ENCODE data around the gene PDXP.
A peak's percentile ranks its signal among the peaks of the same experiment; 100 is the strongest.

The PDXP gene

GRCh38 chr22:37657590-37658132 is 862 bp upstream of the PDXP start:
- no peaks in the 10 kb centered on the region for H3K36me3 ChIP-seq (replicated peaks; ENCODE audit: insufficient read depth, low read length)
- peak overlapping the region; percentile 64 for H3K4me3 ChIP-seq (ENCODE audit: low read length)
- H3K4me1 ChIP-seq (ENCODE audit: low read length) = peaks cover 15% of the 10 kb centered on the region
- TF ChIP-seq EZH2 (optimal IDR thresholded peaks at IDR 0.05; ENCODE audit: low read depth, low read length) = no peak
- no peak for TF ChIP-seq EZH2phosphoT487 (IDR thresholded peaks at IDR 0.05; ENCODE audit: low read length)
- TF ChIP-seq, protein P1, sequence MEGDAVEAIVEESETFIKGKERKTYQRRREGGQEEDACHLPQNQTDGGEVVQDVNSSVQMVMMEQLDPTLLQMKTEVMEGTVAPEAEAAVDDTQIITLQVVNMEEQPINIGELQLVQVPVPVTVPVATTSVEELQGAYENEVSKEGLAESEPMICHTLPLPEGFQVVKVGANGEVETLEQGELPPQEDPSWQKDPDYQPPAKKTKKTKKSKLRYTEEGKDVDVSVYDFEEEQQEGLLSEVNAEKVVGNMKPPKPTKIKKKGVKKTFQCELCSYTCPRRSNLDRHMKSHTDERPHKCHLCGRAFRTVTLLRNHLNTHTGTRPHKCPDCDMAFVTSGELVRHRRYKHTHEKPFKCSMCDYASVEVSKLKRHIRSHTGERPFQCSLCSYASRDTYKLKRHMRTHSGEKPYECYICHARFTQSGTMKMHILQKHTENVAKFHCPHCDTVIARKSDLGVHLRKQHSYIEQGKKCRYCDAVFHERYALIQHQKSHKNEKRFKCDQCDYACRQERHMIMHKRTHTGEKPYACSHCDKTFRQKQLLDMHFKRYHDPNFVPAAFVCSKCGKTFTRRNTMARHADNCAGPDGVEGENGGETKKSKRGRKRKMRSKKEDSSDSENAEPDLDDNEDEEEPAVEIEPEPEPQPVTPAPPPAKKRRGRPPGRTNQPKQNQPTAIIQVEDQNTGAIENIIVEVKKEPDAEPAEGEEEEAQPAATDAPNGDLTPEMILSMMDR (IDR thresholded peaks at IDR 0.05; ENCODE audit: low read length) = no peak
- H3K4me2 ChIP-seq (ENCODE audit: low read depth, low read length) = peak overlapping the region; percentile 78
- 0 out of 2 replicates have a peak, but pooled peaks cover 7% of the 10 kb centered on the region for H3F3A ChIP-seq (ENCODE audit: insufficient read depth, low read length)
- H3K9me2 ChIP-seq (replicated peaks; ENCODE audit: insufficient read depth, low read length) = no peaks in the 10 kb centered on the region
- peak overlapping the region; percentile 39; the same call in 1 of the 2 replicates for H3K9ac ChIP-seq (ENCODE audit: low read length)
- peak overlapping the region; percentile 81 for H2AFZ ChIP-seq (ENCODE audit: low read length)
- H4K20me1 ChIP-seq (ENCODE audit: insufficient read depth, low read length) = peaks cover 5% of the 10 kb centered on the region; the same call in 1 of the 2 replicates
- no peaks in the 10 kb centered on the region for H3K9me3 ChIP-seq (replicated peaks; ENCODE audit: insufficient read depth, low read length)
- H3K79me2 ChIP-seq (ENCODE audit: low read length) = peaks cover 35% of the 10 kb centered on the region
- H3K27ac ChIP-seq (ENCODE audit: low read length) = peak overlapping the region; percentile 19; the same call in 1 of the 2 replicates
- no peaks in the 10 kb centered on the region for H3K27me3 ChIP-seq (replicated peaks; ENCODE audit: insufficient read depth, low read length)
- DNase-seq = no peak

DNA sequence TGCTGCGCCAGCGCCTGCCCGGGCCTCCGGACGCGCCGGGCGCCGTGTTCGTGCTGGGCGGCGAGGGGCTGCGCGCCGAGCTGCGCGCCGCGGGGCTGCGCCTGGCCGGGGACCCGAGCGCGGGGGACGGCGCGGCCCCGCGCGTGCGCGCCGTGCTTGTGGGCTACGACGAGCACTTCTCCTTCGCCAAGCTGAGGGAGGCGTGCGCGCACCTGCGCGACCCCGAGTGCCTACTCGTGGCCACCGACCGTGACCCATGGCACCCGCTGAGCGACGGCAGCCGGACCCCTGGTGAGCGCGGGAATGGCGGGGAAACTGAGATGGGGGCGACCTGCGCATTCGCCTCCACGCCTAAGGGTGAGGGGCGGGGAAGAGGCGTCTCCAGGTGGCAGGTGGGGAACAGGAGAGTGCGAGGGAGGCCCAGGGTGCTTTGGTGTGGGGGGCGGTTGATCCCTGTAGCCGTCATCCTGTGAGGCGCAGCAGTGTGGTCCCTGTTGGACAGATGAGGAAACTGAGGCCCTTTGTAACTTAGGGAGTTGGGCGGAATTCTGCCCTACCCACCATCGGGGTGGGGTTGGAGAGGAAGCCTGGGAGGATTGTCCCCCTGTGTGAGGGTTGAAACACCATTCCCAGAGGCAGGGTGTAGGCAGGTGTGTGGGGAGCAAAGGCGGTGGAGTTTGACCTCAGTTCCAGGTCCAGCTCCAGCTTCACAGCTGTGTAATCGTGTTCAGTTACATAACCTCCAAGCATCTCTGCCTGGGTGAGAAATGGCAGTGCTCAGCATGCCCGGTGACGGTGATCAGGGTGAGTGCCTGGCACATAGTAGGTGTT is 758 bp downstream of the PDXP start:
- H3K4me1 ChIP-seq (ENCODE audit: low read length) = peaks cover 15% of the 10 kb centered on the region
- no peak overlapping the region for H3K27ac ChIP-seq (ENCODE audit: low read length)
- peak; percentile 33 for DNase-seq
- H3K9me3 ChIP-seq (replicated peaks; ENCODE audit: insufficient read depth, low read length) = no peaks in the 10 kb centered on the region
- no peaks in the 10 kb centered on the region for H3K27me3 ChIP-seq (replicated peaks; ENCODE audit: insufficient read depth, low read length)
- no peaks in the 10 kb centered on the region for H3K36me3 ChIP-seq (replicated peaks; ENCODE audit: insufficient read depth, low read length)
- H3K4me2 ChIP-seq (ENCODE audit: low read depth, low read length) = peak overlapping the region; percentile 95
- peak overlapping the region; percentile 45; the same call in 1 of the 2 replicates for H2AFZ ChIP-seq (ENCODE audit: low read length)
- no peaks in the 10 kb centered on the region for H3K9me2 ChIP-seq (replicated peaks; ENCODE audit: insufficient read depth, low read length)
- peaks cover 42% of the 10 kb centered on the region for H3K79me2 ChIP-seq (ENCODE audit: low read length)
- H3K9ac ChIP-seq (ENCODE audit: low read length) = peak overlapping the region; percentile 63; the same call in 1 of the 2 replicates
- 0 out of 2 replicates have a peak, but pooled peaks cover 7% of the 10 kb centered on the region for H3F3A ChIP-seq (ENCODE audit: insufficient read depth, low read length)
- TF ChIP-seq EZH2phosphoT487 (IDR thresholded peaks at IDR 0.05; ENCODE audit: low read length) = no peak
- no peak for TF ChIP-seq EZH2 (optimal IDR thresholded peaks at IDR 0.05; ENCODE audit: low read depth, low read length)
- TF ChIP-seq, protein P1 (IDR thresholded peaks at IDR 0.05; ENCODE audit: low read length) = no peak
- H3K4me3 ChIP-seq (ENCODE audit: low read length) = peak overlapping the region; percentile 79
- H4K20me1 ChIP-seq (ENCODE audit: insufficient read depth, low read length) = peaks cover 5% of the 10 kb centered on the region; the same call in 1 of the 2 replicates

DNA sequence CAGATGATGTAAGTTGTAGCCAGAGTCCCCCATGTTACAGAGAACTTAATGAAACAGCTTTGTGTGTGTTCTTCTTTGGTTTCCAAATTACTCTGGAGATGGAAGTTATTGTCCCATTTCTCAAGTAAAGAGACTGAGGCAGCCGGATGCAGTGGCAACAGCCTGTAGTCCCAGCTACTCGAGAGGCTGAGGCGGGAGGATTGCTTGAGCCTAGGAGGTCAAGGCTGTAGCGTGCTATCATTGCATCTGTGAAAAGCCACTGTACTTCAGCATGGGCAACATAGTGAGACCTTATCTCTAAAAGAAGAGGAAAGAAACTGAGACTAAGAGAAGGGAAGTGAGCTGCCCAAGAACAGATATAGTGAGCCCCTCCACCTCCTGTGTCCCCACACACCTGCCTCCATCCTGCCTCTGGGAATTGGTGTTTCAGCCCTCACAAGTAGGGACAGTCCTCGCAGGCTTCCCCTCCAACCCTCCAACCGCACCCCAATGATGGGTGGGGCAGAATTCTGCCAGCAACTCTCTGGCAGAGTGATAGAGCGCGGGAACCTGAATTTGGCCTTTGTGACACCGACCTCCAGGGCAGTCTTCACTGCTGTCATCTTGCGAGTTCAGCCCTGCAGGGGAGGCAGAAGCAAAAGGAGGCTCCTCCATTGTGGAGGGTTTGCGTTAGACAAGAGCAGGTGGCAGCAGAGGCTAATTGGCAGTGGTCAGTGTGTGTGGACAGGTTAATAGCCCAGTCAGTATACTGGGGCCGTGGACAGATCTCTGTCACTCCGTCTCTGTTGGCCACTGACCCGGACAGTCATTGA is 1.6 kb downstream of the PDXP start:
- peak overlapping the region; percentile 79 for H3K4me3 ChIP-seq (ENCODE audit: low read length)
- peaks cover 15% of the 10 kb centered on the region for H3K4me1 ChIP-seq (ENCODE audit: low read length)
- no peaks in the 10 kb centered on the region for H3K36me3 ChIP-seq (replicated peaks; ENCODE audit: insufficient read depth, low read length)
- H3K9me2 ChIP-seq (replicated peaks; ENCODE audit: insufficient read depth, low read length) = no peaks in the 10 kb centered on the region
- H3K9me3 ChIP-seq (replicated peaks; ENCODE audit: insufficient read depth, low read length) = no peaks in the 10 kb centered on the region
- peaks cover 50% of the 10 kb centered on the region for H3K79me2 ChIP-seq (ENCODE audit: low read length)
- H3K4me2 ChIP-seq (ENCODE audit: low read depth, low read length) = peak overlapping the region; percentile 95
- DNase-seq = no peak
- H2AFZ ChIP-seq (ENCODE audit: low read length) = no peak overlapping the region
- TF ChIP-seq EZH2phosphoT487 (IDR thresholded peaks at IDR 0.05; ENCODE audit: low read length) (no peak), EZH2 (optimal IDR thresholded peaks at IDR 0.05; ENCODE audit: low read depth, low read length) (no peak)
- TF ChIP-seq, protein P1 (IDR thresholded peaks at IDR 0.05; ENCODE audit: low read length) = no peak
- peaks cover 5% of the 10 kb centered on the region; the same call in 1 of the 2 replicates for H4K20me1 ChIP-seq (ENCODE audit: insufficient read depth, low read length)
- no peak overlapping the region for H3K27ac ChIP-seq (ENCODE audit: low read length)
- H3K27me3 ChIP-seq (replicated peaks; ENCODE audit: insufficient read depth, low read length) = no peaks in the 10 kb centered on the region
- H3F3A ChIP-seq (ENCODE audit: insufficient read depth, low read length) = 0 out of 2 replicates have a peak, but pooled peaks cover 7% of the 10 kb centered on the region
- H3K9ac ChIP-seq (ENCODE audit: low read length) = peak overlapping the region; percentile 63; the same call in 1 of the 2 replicates
